GM21576 (cell line): Measurements from ENCODE around the gene IFITM5.
"Not testable (repeated sequence)": the region's sequence is repeated elsewhere in the genome, so short reads cannot be mapped to it uniquely, and the experiment has no call there.

ENCODE experiments used
- ATAC-seq: cut with Tn5 transposase; IDR thresholded peaks from one replicate; pipeline ENCODE4 v1.9.1; 2021; ENCODE audit warnings: mild to moderate bottlenecking, moderate library complexity; ENCODE audit not compliant: unreplicated experiment

IFITM5 gene

DNA sequence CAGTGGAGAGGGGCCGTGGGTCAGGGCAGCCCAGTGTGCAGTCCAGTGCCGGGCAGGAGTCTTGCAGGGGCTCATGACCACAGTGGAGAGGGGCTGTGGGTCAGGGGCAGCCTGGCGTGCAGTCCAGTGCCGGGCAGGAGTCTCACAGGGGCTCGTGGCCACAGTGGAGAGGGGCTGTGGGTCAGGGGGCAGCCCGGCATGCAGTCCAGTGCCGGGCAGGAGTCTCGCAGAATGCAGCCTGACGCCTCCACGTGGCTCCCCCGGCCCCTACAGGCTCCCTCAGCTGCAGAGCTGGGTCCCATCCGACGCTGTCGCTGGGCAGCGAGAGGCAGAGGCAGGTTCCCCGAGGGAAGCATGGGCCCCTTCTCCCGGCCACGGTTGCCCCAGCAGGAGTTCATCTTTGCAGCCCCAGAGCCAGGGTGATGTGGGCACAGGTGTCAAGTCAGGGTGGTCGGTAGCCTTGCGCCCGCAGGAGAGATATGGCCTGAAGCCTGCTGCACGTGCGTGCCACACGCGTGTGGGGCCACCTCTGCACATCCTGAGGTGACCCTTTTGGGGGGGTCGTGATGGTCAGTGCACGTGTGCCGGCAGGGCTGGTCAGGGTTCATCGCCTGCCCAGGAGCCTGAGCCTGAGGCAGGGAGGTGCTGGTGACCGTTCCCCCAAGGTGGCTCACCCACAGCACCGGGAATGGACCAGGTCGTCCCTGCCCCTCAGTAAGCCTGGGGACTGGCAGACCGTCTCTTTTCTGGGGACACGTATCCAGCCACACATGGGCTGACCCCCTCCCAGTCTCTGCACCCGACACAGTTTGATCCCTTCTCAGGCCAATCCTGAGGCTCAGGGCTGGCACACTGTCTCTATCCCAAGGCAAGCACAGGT, 2.9 kb downstream of the IFITM5 start:
- ATAC-seq = no peak

DNA sequence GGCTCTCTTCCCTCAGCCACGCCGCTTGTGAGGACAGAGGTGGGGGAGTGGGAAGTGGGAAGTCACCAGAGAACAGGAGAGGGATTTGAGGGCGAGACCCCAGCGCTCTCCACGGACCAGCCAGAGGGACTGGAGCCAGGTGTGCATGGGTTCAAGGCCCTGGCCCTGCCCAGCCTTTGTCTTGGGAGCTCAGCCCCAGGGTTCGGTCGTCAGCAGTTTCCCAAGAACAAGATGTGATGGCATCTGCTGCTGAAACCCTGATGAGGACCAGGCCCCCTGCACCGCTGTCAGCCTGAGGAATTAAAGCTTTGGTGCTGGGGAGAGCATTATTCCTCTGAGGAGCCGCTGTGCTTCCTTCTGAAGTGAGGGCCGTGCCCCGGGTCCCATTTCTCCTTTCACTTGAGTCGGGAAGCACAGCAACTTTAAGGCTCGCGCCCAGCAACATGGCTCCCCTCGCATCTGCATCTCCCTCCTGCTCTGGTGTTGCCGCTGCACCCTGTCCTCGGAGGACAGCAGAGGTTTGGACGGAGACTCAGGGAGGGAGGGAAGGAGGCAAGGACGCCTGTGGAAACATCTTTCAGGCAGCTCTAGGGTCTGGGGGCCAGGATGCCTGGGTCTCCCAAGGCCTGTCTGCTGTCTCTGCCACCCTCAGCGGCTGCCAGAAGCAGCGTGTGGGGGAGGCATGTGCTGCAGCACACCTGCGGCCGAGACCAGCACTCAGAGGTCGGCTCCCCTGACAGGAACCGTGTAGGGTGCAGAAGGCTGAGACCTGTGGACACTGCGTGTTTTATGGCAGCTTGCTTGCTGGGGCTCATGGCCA, 3.8 kb downstream of the IFITM5 start:
- no peak for ATAC-seq

DNA sequence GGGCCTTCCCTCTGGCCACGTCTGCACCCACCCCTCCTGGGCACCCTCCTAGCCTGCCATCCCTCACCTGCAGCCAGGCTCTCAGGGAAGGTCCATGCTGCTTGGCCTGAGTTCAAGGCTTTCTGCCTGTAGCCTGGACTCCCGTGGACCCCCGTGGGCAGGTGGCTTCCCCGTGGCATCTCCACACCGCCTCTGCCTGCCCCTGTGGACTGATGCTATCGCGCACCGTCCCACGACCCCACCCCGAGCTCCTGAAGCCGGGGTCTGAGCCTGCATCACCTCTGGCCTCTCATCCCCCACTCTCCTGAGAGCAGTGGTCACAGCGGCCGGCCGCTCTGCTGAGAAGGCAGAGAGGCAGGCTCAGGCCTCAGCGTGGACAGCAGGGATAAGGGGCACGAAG, 4.5 kb downstream of the IFITM5 start:
- no peak for ATAC-seq

GRCh38 chr11:293852-294661, 5.3 kb downstream of the IFITM5 start:
- no peak for ATAC-seq

- ATAC-seq = no peak
These were observed 6.0 kb downstream of the IFITM5 start for GRCh38 chr11:293271-293851.

DNA sequence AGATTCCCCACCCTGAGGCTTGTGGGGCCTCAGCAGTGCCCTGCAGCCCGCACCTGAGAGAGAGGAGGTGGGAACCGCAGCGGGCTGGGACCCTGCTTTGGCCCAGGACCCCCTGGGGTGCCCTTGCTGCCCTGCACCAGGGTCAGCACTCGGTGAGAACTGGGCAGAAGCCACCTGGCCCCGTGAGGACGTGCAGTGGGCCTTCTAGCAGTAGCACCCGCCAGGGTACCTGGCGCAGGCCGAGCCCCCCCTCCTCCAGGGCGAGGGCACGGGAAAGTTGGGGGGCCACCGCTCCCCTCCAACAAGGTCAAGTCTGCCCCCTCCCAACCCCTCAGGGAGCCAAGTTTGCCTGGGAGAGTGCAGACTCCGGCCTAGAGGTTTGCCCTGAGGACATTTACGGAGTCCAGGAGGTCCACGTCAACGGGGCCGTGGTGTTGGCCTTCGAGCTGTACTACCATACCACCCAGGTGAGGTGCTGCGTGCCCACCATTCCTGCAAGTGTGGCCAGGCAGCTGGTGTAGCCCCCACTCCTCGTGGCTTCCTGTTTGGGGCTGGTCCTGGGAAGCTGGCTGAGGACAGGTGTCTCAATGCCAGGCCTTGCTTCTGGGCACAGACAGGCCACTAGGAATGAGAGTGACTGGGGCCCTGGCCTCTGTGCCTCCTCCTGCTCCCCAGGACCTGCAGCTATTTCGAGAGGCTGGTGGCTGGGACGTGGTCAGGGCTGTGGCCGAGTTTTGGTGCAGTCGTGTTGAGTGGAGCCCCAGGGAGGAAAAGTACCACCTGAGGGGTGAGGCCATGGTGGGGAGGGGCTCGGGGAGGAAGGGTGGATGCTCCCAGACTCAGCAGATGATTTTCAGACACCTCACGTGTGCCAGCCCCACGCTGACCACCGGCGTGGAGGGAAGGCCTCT, 6.9 kb downstream of the IFITM5 start:
- ATAC-seq = no peak

GRCh38 chr11:291281-292210, 7.8 kb downstream of the IFITM5 start:
- no peak for ATAC-seq

DNA sequence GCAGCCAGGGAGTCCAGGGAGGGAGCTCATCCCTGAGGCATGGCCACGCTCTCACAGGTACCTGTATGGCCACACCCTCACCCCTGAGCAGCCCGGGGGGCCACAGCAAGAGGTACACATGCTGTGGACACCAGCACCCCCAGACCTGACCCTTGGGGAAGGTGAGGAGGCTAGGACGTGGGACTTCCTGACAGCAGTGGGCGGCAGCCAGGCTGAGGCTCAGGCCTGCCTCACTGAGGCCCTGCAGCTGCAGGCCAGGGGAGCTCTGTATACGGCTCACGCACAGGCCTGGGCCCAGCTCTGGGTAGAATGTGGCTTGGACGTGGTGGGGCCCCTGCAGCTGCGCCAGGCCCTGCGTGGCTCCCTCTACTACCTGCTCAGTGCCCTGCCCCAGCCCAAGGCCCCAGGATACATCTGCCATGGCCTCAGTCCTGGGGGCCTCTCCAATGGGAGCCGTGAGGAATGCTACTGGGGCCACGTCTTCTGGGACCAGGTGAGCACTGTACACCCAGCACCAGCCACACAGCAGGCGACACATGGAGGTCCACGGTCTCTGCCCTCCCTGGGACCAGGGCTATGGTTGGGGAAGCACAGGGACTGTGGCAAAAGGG, 8.6 kb downstream of the IFITM5 start:
- no peak for ATAC-seq

GRCh38 chr11:289712-290620, 9.4 kb downstream of the IFITM5 start:
- no peak for ATAC-seq

DNA sequence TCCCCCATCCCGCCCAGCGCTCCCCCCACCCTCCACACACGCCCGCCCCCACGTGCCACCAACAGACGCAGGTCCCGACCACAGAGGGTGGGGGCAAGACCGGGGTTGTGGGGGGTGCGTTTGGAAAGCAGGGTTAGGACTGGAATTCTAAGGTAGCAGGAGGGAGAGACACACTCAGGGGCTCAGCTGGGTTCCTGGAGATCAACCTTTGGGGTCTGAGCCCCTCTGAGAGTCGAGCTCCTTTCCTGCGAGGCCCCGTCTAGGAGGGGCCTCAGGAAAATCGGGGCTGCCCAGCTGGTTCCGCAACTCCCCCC, 10.0 kb downstream of the IFITM5 start:
- ATAC-seq = no peak

GRCh38 chr11:288478-289397, 10.6 kb downstream of the IFITM5 start, which contains the start of gene PGGHG:
PGGHG (plus strand) TSS chr11:289126; CDS start chr11:289817, 691 bp downstream.
- peak; percentile 38 for ATAC-seq

GRCh38 chr11:287821-288477, 11.4 kb downstream of the IFITM5 start:
- ATAC-seq = no peak

- not testable (repeated sequence) for ATAC-seq
These were observed 12.1 kb downstream of the IFITM5 start for GRCh38 chr11:286977-287820.

DNA sequence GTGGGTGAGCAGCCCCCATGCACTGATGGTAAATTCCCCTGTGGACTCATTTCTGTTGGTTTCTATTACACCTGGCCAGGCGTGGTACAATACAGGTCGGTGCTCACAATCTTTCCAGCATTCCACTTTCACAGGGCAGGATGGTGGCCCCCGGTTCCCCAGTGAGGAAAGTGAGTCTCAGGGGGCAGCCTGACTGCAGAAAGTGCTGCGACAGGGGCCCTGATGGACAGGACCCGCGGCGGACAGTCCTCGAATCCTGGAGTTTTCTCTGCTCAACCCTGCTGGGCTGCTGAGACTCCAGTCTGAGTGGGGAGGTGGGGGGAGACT, 13.5 kb downstream of the IFITM5 start:
- no peak for ATAC-seq
